ENCODE results near the gene OR52A1. TPM values are rescaled to one million over a fixed set of nuclear protein-coding genes. Genes with fewer than 3 reads are reported as not detected.
"Not testable (repeated sequence)": the region's sequence is repeated elsewhere in the genome, so short reads cannot be mapped to it uniquely, and the experiment has no call there.

Gene OR52A1
- total RNA-seq, 1 donor from 2014 or later = not detected

GRCh38 chr11:5161045-5161444 is 6.5 kb upstream of the OR52A1 start:
- H3K27me3 ChIP-seq (ENCODE audit: control insufficient read depth, insufficient read depth, low read length); H3K36me3 ChIP-seq (ENCODE audit: control insufficient read depth, insufficient read depth, low read length); DNase-seq (ENCODE audit: low read depth); H3K4me3 ChIP-seq (ENCODE audit: low read depth, low read length): not testable (repeated sequence)

- not testable (repeated sequence) for DNase-seq (ENCODE audit: low read depth); H3K4me3 ChIP-seq (ENCODE audit: low read depth, low read length); H3K27me3 ChIP-seq (ENCODE audit: control insufficient read depth, insufficient read depth, low read length); H3K36me3 ChIP-seq (ENCODE audit: control insufficient read depth, insufficient read depth, low read length)
Measured at GRCh38 chr11:5160217-5160616, 5.7 kb upstream of the OR52A1 start.

GRCh38 chr11:5159806-5160205 is 5.2 kb upstream of the OR52A1 start:
- Histone ChIP-seq H3K27me3 (ENCODE audit: control insufficient read depth, insufficient read depth, low read length) (no peaks in the 10 kb centered on the region), H3K36me3 (ENCODE audit: control insufficient read depth, insufficient read depth, low read length) (no peaks in the 10 kb centered on the region), H3K4me3 (ENCODE audit: low read depth, low read length) (no peak overlapping the region)
- TF ChIP-seq CTCF (IDR thresholded peaks at IDR 0.05; ENCODE audit: insufficient read depth, low read length, poor library complexity, severe bottlenecking) = no peak
- no peak for DNase-seq (ENCODE audit: low read depth)

GRCh38 chr11:5153574-5154431 is 754 bp downstream of the OR52A1 start:
- no peak for DNase-seq (ENCODE audit: low read depth)
- Histone ChIP-seq H3K4me3 (ENCODE audit: low read depth, low read length) (no peak overlapping the region), H3K36me3 (ENCODE audit: control insufficient read depth, insufficient read depth, low read length) (no peaks in the 10 kb centered on the region), H3K27me3 (ENCODE audit: control insufficient read depth, insufficient read depth, low read length) (no peaks in the 10 kb centered on the region)
- no peak for TF ChIP-seq CTCF (IDR thresholded peaks at IDR 0.05; ENCODE audit: insufficient read depth, low read length, poor library complexity, severe bottlenecking)

GRCh38 chr11:5151713-5152153 is 2.8 kb downstream of the OR52A1 start:
- TF ChIP-seq CTCF (IDR thresholded peaks at IDR 0.05; ENCODE audit: insufficient read depth, low read length, poor library complexity, severe bottlenecking) = no peak
- DNase-seq (ENCODE audit: low read depth) = no peak
- Histone ChIP-seq H3K4me3 (ENCODE audit: low read depth, low read length) (no peak overlapping the region), H3K27me3 (ENCODE audit: control insufficient read depth, insufficient read depth, low read length) (no peaks in the 10 kb centered on the region), H3K36me3 (ENCODE audit: control insufficient read depth, insufficient read depth, low read length) (no peaks in the 10 kb centered on the region)

- H3K36me3 ChIP-seq (ENCODE audit: control insufficient read depth, insufficient read depth, low read length); DNase-seq (ENCODE audit: low read depth); H3K4me3 ChIP-seq (ENCODE audit: low read depth, low read length); H3K27me3 ChIP-seq (ENCODE audit: control insufficient read depth, insufficient read depth, low read length): not testable (repeated sequence)
Measured at GRCh38 chr11:5144206-5144605, 10.4 kb downstream of the OR52A1 start.

GRCh38 chr11:5137996-5138395 is 16.6 kb downstream of the OR52A1 start, which contains the start of gene OR52A5:
Gene OR52A5, minus strand, starts transcription at chr11:5138356. Its CDS starts 5,714 bp downstream, at chr11:5132642.
- TF ChIP-seq CTCF (IDR thresholded peaks at IDR 0.05; ENCODE audit: insufficient read depth, low read length, poor library complexity, severe bottlenecking) = no peak
- H3K36me3 ChIP-seq (ENCODE audit: control insufficient read depth, insufficient read depth, low read length) = no peaks in the 10 kb centered on the region

More at GRCh38 chr11:5137996-5138395, 16.6 kb downstream of the OR52A1 start, which contains the start of gene OR52A5:
- Histone ChIP-seq H3K4me3 (ENCODE audit: low read depth, low read length) (no peak within 1 kb of the TSS), H3K27me3 (ENCODE audit: control insufficient read depth, insufficient read depth, low read length) (no peaks in the 10 kb centered on the region)
- DNase-seq (ENCODE audit: low read depth) = no peak
